ENCODE measurements around the gene GSG1L. TPM values are rescaled to one million over a fixed set of nuclear protein-coding genes. Genes with fewer than 3 reads are reported as not detected.

The GSG1L gene
- total RNA-seq, 1 donor from 2014 or later, result 1.6 TPM

DNA sequence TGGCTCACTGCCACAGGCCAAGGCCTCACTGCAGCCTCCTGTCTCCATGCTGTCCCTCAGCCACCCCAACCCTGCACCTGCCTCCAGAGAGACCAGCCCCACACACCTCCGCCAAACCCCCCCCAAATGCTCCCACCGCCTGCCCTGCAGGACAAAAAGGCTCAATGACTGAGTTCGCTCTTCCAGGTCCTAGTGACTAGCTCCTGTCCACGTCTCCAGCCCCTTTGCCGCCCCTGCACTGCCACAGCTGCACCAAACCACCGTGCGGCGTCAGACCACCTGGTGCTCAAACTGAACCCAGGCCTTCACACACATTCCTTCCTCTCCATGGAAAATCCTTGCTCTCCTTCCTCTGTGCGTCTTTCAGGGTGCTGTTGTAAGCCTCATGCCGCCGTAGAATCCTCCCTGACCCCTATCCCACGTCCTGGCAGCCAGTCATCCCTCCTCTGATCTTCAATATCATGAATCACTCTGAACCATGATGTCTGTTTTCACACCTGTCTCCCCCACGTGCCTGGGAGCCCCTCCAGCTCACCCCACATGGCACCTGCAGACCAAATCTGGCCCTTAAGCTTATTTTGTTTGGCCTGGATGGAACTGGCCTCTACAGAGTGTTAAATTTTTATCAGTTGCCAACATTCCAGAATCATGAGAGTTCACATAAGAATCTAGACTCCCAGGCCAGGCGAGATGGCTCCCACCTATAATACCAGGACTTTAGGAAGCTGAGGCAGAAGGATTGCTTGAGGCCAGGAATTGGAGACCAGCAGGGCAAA, 4.3 kb upstream of the GSG1L start:
- intact Hi-C loops (cut with DNase I), result no loop called here

DNA sequence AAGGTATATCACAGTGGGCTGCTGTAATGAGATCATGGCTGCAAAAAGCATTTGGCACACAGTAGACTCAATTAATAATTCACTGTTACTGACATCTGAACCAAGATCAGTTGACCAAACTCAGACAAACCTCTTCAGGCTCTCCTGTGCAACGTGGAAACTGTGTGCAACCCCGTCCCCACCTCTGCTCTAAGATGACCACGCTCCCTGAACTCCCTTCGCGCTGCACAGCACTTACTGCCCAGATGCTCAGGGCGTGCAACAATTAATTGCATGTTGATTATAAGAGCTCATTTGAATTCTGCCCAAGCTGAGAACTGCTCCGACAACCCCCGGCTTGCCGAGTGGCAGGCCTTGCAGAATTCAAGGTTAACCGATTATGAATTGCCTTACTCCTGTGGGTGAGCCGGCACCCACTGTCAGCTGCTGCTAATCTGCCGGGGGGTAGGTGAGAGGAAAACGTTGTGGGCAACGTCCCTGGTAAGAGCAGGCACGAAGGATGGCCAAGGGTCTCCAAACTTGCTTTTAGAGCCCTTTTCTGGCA, 1.3 kb upstream of the GSG1L start:
- no peak for DNase-seq
- intact Hi-C loops (cut with DNase I), result no loop called here
- Histone ChIP-seq H3K27me3 (peaks cover 35% of the 10 kb centered on the region), H3K36me3 (no peaks in the 10 kb centered on the region), H3K9me3 (no peaks in the 10 kb centered on the region), H3K27ac (no peak overlapping the region), H3K4me3 (no peak overlapping the region), H3K4me1 (no peaks in the 10 kb centered on the region)
- TF ChIP-seq, protein P1, sequence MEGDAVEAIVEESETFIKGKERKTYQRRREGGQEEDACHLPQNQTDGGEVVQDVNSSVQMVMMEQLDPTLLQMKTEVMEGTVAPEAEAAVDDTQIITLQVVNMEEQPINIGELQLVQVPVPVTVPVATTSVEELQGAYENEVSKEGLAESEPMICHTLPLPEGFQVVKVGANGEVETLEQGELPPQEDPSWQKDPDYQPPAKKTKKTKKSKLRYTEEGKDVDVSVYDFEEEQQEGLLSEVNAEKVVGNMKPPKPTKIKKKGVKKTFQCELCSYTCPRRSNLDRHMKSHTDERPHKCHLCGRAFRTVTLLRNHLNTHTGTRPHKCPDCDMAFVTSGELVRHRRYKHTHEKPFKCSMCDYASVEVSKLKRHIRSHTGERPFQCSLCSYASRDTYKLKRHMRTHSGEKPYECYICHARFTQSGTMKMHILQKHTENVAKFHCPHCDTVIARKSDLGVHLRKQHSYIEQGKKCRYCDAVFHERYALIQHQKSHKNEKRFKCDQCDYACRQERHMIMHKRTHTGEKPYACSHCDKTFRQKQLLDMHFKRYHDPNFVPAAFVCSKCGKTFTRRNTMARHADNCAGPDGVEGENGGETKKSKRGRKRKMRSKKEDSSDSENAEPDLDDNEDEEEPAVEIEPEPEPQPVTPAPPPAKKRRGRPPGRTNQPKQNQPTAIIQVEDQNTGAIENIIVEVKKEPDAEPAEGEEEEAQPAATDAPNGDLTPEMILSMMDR (IDR thresholded peaks at IDR 0.05), result no peak
- ATAC-seq, result no peak

More for the DNA sequence above, 4.3 kb upstream of the GSG1L start:
- Histone ChIP-seq H3K9me3 (no peaks in the 10 kb centered on the region), H3K36me3 (no peaks in the 10 kb centered on the region), H3K27me3 (peaks cover 11% of the 10 kb centered on the region), H3K27ac (no peak overlapping the region), H3K4me1 (no peaks in the 10 kb centered on the region), H3K4me3 (no peak overlapping the region)
- DNase-seq, result no peak
- ATAC-seq, result no peak
- TF ChIP-seq, protein P1 (IDR thresholded peaks at IDR 0.05), result no peak

DNA sequence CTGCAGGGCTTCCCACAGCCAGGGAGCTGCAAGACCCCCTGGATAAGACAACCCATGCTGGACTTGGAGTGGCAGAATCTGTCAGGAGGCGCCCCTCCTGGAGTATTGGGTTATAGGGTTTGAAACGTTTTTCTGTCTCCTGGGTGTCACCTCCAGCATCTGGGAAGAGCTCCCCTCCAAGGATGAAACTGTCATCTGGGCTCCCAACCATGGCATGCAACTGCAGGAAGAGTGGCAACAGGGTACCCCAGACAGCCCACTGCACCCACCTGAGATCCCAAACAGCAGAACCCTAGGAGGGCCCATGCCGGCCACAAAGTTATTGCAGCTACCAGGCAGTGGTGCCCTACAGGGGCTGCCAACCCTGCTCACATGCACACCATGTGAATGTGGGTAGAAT, 636 bp upstream of the GSG1L start:
- TF ChIP-seq, protein P1 (IDR thresholded peaks at IDR 0.05), result no peak
- H3K4me3 ChIP-seq, result no peak overlapping the region
- ATAC-seq (no peak), DNase-seq (no peak)
- intact Hi-C loops (cut with DNase I), result no loop called here
- H3K36me3 ChIP-seq, result no peaks in the 10 kb centered on the region
- H3K4me1 ChIP-seq, result no peaks in the 10 kb centered on the region
- peaks cover 41% of the 10 kb centered on the region for H3K27me3 ChIP-seq
- H3K27ac ChIP-seq, result no peak overlapping the region
- H3K9me3 ChIP-seq, result no peaks in the 10 kb centered on the region

DNA sequence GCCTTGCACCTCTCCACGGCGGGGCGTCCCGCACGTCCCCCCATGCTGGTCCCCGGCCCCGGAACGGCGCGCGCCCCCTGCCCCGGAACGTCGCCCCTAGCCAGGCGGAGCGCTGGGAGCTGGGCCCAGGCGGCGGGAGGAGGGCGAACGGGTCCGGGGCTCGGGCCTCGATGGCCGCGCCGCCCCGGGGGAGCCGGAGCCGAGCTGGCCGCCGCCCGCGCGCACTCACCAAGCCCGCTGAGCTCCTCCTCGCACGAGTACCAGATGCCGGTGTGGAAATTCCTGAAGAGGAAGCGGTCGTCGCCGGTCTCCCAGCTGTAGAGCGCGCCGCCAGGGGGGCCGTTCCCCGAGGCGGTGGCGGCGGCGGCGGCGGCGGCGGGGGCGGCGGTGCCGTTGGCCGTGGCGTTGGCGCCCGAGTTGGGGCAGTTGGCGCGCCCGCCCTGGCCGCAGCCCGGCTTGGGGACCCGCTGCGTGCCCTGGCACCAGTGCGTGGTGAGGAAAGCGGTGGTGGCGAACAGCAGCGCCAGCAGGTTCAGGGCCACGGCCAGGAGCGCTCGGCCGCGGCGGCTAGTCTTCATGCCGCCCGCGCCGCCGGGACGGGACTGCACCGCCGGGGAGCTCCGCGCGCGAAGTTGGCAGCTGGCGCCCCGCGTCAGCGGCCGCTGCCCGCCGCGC, 530 bp downstream of the GSG1L start:
- H3K27me3 ChIP-seq, result peaks cover 53% of the 10 kb centered on the region
- ATAC-seq (peak; percentile 39), DNase-seq (no peak)
- H3K4me1 ChIP-seq, result no peaks in the 10 kb centered on the region
- no peak overlapping the region for H3K27ac ChIP-seq
- no peaks in the 10 kb centered on the region for H3K9me3 ChIP-seq
- peak overlapping the region; percentile 14 for H3K4me3 ChIP-seq
- TF ChIP-seq, protein P1 (IDR thresholded peaks at IDR 0.05), result no peak
- intact Hi-C loops (cut with DNase I), result no loop called here
- no peaks in the 10 kb centered on the region for H3K36me3 ChIP-seq

DNA sequence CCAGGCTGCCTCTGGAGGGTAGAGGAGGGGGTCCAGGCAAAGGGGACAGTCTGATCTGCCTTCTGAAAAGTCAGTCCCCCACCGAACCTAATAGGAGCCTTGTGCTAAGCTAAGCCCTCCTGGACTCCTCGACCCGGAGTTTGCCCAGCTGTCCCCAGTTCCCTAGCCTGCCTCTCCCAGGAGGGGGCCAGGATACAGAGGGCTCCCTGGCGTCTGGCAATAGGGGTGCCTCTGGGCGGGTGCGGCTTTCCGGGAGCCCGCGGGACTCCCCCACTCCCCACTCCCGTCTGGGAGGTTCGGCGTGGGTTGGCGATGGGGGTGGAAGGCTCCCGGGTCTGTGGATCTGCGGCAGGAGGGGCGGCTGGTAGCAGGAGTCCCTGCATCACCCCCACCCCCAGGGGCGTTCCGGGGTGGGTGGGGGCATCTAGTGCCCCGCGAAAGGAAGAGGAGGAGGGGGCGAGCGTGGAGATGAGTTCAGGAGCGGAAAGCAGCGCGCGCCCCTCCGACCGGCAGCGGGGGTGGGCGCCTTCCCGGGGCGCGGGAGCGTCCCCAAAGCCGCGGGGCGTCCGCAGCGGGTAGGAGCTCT, 1.2 kb downstream of the GSG1L start:
- no peak overlapping the region for H3K27ac ChIP-seq
- no peaks in the 10 kb centered on the region for H3K4me1 ChIP-seq
- TF ChIP-seq, protein P1 (IDR thresholded peaks at IDR 0.05), result no peak
- no peaks in the 10 kb centered on the region for H3K36me3 ChIP-seq
- peak overlapping the region; percentile 14 for H3K4me3 ChIP-seq
- peaks cover 54% of the 10 kb centered on the region for H3K27me3 ChIP-seq
- no peak for DNase-seq
- no peak for ATAC-seq
- intact Hi-C loops (cut with DNase I), result no loop called here
- no peaks in the 10 kb centered on the region for H3K9me3 ChIP-seq

Data from upper lobe of right lung (tissue), 1 donor.